OCI-LY1 (cell line): ENCODE results near the gene GRAMD1A.

Experiments used
- CTCF ChIP-seq: fragments of 200-600 bp; sonication (generic), shearing (Covaris generic); IDR thresholded peaks from 2 replicates; pipeline ENCODE4 v1.5.1; 2017; ENCODE audit warnings: mild to moderate bottlenecking, antibody characterized with exemption, low read length, moderate library complexity, mixed read lengths
- EZH2 ChIP-seq: fragments of 200-600 bp; sonication (generic), shearing (Covaris generic); IDR thresholded peaks from 2 replicates; pipeline ENCODE4 v1.8.0; 2017; ENCODE audit warnings: borderline replicate concordance, mixed run types, mild to moderate bottlenecking, antibody characterized with exemption, low read length, moderate library complexity, mixed read lengths

GRCh38 chr19:35062942-35063341, 62.8 kb downstream of the GRAMD1A start:
- TF ChIP-seq CTCF = no peak
- no peak for TF ChIP-seq EZH2
